A673 (cell line): ENCODE results near the gene CD164. TPM values are rescaled to one million over a fixed set of nuclear protein-coding genes. Genes with fewer than 3 reads are reported as not detected.

Experiments
- BruUV-seq: library from RNA; stranded (reverse); fragments of 400-500 nt; replicated peaks from 2 replicates; lab custom pipeline; 2021; lab: Mats Ljungman, UMichigan
- CTCF ChIA-PET: fragments of 300-600 bp; sonication (Branson Sonifier 250); formaldehyde crosslinking; loops from one replicate; lab custom pipeline; 2022; ENCODE audit warnings: antibody characterized with exemption; lab: Charles Lee
- POLR2A ChIA-PET: fragments of 300-600 bp; sonication (Branson Sonifier 250); formaldehyde crosslinking; loops from one replicate; lab custom pipeline; 2022; ENCODE audit warnings: antibody characterized with exemption; ENCODE audit not compliant: low non-redundant PET; lab: Charles Lee
- DNase-seq: peaks from one replicate; pipeline ENCODE4 v3.0.0-alpha.2; 2015; ENCODE audit warnings: low spot score
- H3K27ac ChIP-seq: fragments of 200-600 bp; sonication (generic); 2 replicates; pipeline ENCODE4 v1.5.1; 2016; ENCODE audit warnings: mixed run types, low read depth, mild to moderate bottlenecking, mixed read lengths, antibody characterized with exemption, low read length; ENCODE audit not compliant: poor library complexity, severe bottlenecking
- H3K27me3 ChIP-seq: fragments of 200-600 bp; sonication (generic); replicated peaks from 2 replicates; pipeline ENCODE4 v1.6.1; 2017; ENCODE audit warnings: mixed run types, low read depth, mild to moderate bottlenecking, mixed read lengths, antibody characterized with exemption, low read length; ENCODE audit not compliant: insufficient read depth, poor library complexity
- H3K36me3 ChIP-seq: fragments of 200-600 bp; sonication (generic); 2 replicates; pipeline ENCODE4 v1.6.1; 2016; ENCODE audit warnings: mixed run types, mild to moderate bottlenecking, mixed read lengths, antibody characterized with exemption, low read length; ENCODE audit not compliant: insufficient read depth, poor library complexity, severe bottlenecking
- H3K4me1 ChIP-seq: fragments of 200-600 bp; sonication (generic); 2 replicates; pipeline ENCODE4 v1.6.1; 2017; ENCODE audit warnings: mixed run types, mild to moderate bottlenecking, mixed read lengths, antibody characterized with exemption, low read length; ENCODE audit not compliant: insufficient read depth, poor library complexity, severe bottlenecking
- H3K4me3 ChIP-seq: fragments of 200-600 bp; sonication (generic); 2 replicates; pipeline ENCODE4 v1.5.1; 2016; ENCODE audit warnings: low read depth, mixed run types, mild to moderate bottlenecking, mixed read lengths, low read length; ENCODE audit not compliant: poor library complexity, severe bottlenecking
- H3K9me3 ChIP-seq: fragments of 200-600 bp; sonication (generic); 2 replicates; pipeline ENCODE4 v1.6.1; 2016; ENCODE audit warnings: mixed run types, low read depth, mild to moderate bottlenecking, mixed read lengths, antibody characterized with exemption, low read length; ENCODE audit not compliant: poor library complexity, severe bottlenecking
- EZH2 ChIP-seq: fragments of 200-600 bp; sonication (generic); IDR thresholded peaks from 2 replicates; pipeline ENCODE4 v1.6.1; 2017; ENCODE audit warnings: borderline replicate concordance, low read depth, mild to moderate bottlenecking, mixed read lengths, antibody characterized with exemption, low read length; ENCODE audit not compliant: poor library complexity, severe bottlenecking
- intact Hi-C: fragments of 100-400 bp; cut with micrococcal nuclease; formaldehyde crosslinking; loops from one replicate; pipeline ENCODE4 v1.10.0; 2022; ENCODE audit not compliant: unreplicated experiment
- total RNA-seq: library from RNA; stranded (reverse); gene quantifications from 2 replicates; pipeline ENCODE4 v1.2.3, GENCODE V29; 2021
- TF ChIP-seq, protein P1 (sequence below): fragments of 300-800, 200-600 bp; sonication (generic); conservative IDR thresholded peaks from 2 replicates; pipeline ENCODE4 v1.5.1; 2017; ENCODE audit warnings: low read depth, mild to moderate bottlenecking, antibody characterized with exemption, low read length, moderate library complexity, mixed read lengths

Gene CD164
- total RNA-seq, 1 experiment from 2014 or later = 176 TPM

DNA sequence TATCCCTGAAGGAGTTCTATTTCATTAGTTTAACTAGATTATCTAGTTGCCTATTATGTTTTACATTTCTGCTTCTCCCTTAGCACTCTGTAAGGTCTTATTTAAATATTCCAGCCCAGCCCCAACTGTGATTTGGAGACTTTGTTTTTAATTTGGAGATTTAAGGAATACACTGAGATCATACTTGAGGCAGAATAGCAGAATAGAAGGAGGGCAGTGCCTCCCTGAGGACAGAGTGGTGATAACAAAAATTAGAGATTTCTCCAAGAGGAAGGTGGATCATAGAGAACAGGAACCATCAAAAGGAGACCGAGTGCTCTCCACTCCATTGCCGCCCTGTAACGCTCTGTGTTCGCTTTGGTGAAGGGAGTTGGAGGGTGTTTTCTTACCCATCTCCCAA, 14.8 kb upstream of the CD164 start:
- POLR2A ChIA-PET = no interaction called here
- intact Hi-C loops = no loop called here
- BruUV-seq = no TSS peak

DNA sequence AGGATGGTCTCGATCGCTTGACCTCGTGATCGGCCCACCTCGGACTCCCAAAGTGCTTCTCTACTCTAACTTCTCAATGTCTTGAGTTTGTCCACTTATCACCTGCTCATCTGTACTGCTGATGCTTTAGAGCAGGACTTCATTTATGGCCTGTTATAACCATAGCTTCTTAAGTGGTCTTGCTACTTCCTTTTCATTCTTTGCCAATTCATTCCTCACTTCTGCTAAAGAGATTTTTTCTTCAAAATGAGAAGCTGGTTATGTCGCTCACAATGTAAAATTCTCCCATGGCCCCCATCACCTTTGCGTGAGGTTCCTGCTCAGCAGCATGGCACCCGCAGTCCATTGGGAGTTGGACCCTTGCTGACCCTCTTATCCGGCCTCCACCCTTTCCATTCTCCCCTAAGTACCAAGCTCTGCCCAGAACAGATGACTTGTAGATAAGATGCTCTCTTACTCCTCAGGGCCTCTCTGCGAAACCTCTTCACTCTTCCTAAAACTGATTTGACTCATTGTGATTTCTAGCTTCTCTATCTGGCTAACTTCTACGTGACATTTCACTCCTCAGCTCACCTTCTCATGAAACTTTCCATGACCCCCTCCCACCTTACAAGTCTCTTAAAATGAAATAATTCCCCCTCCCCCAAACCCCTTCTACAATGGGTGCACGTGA, 13.9 kb upstream of the CD164 start:
- intact Hi-C loops = no loop called here
- H3K4me3 ChIP-seq = no peak overlapping the region
- BruUV-seq = no TSS peak
- TF ChIP-seq EZH2 = no peak
- TF ChIP-seq, protein P1, sequence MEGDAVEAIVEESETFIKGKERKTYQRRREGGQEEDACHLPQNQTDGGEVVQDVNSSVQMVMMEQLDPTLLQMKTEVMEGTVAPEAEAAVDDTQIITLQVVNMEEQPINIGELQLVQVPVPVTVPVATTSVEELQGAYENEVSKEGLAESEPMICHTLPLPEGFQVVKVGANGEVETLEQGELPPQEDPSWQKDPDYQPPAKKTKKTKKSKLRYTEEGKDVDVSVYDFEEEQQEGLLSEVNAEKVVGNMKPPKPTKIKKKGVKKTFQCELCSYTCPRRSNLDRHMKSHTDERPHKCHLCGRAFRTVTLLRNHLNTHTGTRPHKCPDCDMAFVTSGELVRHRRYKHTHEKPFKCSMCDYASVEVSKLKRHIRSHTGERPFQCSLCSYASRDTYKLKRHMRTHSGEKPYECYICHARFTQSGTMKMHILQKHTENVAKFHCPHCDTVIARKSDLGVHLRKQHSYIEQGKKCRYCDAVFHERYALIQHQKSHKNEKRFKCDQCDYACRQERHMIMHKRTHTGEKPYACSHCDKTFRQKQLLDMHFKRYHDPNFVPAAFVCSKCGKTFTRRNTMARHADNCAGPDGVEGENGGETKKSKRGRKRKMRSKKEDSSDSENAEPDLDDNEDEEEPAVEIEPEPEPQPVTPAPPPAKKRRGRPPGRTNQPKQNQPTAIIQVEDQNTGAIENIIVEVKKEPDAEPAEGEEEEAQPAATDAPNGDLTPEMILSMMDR = no peak
- ChIA-PET CTCF (no interaction called here), POLR2A (no interaction called here)
- no peaks in the 10 kb centered on the region for H3K36me3 ChIP-seq
- DNase-seq = no peak
- no peaks in the 10 kb centered on the region for H3K4me1 ChIP-seq
- no peaks in the 10 kb centered on the region for H3K9me3 ChIP-seq
- no peak overlapping the region for H3K27ac ChIP-seq
- no peaks in the 10 kb centered on the region for H3K27me3 ChIP-seq

More for the DNA sequence above, 14.8 kb upstream of the CD164 start:
- H3K4me1 ChIP-seq = no peaks in the 10 kb centered on the region
- DNase-seq = peak; percentile 18
- H3K27me3 ChIP-seq = no peaks in the 10 kb centered on the region
- CTCF ChIA-PET = interaction anchor here (0.7 kb wide), 1 partner anchor 100 kb away, joined by 4 read pairs; no protein-coding TSS in a partner anchor
- H3K36me3 ChIP-seq = no peaks in the 10 kb centered on the region
- no peak overlapping the region for H3K27ac ChIP-seq
- H3K4me3 ChIP-seq = no peak overlapping the region
- no peaks in the 10 kb centered on the region for H3K9me3 ChIP-seq
- TF ChIP-seq, protein P1 = peak; percentile 35; the same call in 1 of the 2 replicates
- no peak for TF ChIP-seq EZH2

DNA sequence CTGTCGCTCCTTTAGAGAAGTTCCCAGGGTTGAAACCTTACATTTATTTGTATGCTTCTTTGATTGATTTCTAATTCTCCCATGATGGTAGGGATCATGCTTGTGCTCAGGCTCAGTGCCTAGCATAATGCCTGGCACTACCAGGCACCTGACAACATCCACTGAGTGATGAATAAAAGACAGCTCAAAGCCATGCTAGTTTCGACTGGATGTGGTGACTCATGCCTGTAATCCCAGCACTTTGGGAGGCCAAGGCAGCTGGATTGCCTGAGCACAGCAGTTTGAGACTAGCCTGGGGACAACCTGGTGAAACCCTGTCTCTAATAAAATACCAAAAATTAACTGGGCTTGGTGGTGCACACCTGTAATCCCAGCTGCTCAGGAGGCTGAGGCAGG, 11.6 kb upstream of the CD164 start:
- CTCF ChIA-PET = no interaction called here
- intact Hi-C loops = no loop called here
- no TSS peak for BruUV-seq

More for the DNA sequence above, 11.6 kb upstream of the CD164 start:
- H3K36me3 ChIP-seq = no peaks in the 10 kb centered on the region
- no peaks in the 10 kb centered on the region for H3K27me3 ChIP-seq
- H3K4me3 ChIP-seq = no peak overlapping the region
- no peak overlapping the region for H3K27ac ChIP-seq
- peak; percentile 14 for DNase-seq
- H3K9me3 ChIP-seq = no peaks in the 10 kb centered on the region
- H3K4me1 ChIP-seq = no peaks in the 10 kb centered on the region
- POLR2A ChIA-PET = no interaction called here
- TF ChIP-seq, protein P1 = no peak
- no peak for TF ChIP-seq EZH2
